Measurements from ENCODE around the gene FAM111A. TPM values are rescaled to one million over a fixed set of nuclear protein-coding genes. Genes with fewer than 3 reads are reported as not detected.

Gene FAM111A
- total and polyA plus RNA-seq, 3 donors from 2014 or later: 12.3 to 43.4 (median 41.5) TPM

GRCh38 chr11:59198726-59199125 is 56.1 kb downstream of the FAM111A start:
- intact Hi-C loops (cut with DNase I; ENCODE audit: low total_unique reads): no loop called here
- no peak for DNase-seq

GRCh38 chr11:59199546-59200422 is 57.1 kb downstream of the FAM111A start:
- Histone ChIP-seq H3K4me1 (peaks cover 5% of the 10 kb centered on the region), H3K27me3 (no peaks in the 10 kb centered on the region), H3K4me3 (no peak overlapping the region), H3K27ac (no peak overlapping the region), H3K36me3 (ENCODE audit: low read depth, missing control alignments) (no peaks in the 10 kb centered on the region), H3K9me3 (no peaks in the 10 kb centered on the region)
- no peak for DNase-seq
- WGBS, 2 donors: 74 to 84% methylated on average over 14 of the region's 14 CpGs
- TF ChIP-seq POLR2A (IDR thresholded peaks at IDR 0.05): no peak
- no peak for TF ChIP-seq CTCF (IDR thresholded peaks at IDR 0.05)
- intact Hi-C loops (cut with DNase I; ENCODE audit: low total_unique reads): no loop called here

More at GRCh38 chr11:59198726-59199125, 56.1 kb downstream of the FAM111A start:
- TF ChIP-seq POLR2A (IDR thresholded peaks at IDR 0.05) (no peak), CTCF (IDR thresholded peaks at IDR 0.05) (no peak)
- Histone ChIP-seq H3K27me3 (no peaks in the 10 kb centered on the region), H3K36me3 (ENCODE audit: low read depth, missing control alignments) (no peaks in the 10 kb centered on the region), H3K4me1 (peaks cover 5% of the 10 kb centered on the region), H3K27ac (no peak overlapping the region), H3K9me3 (no peaks in the 10 kb centered on the region), H3K4me3 (no peak overlapping the region)
- WGBS, 2 donors: 92 to 97% methylated on average over 2 of the region's 2 CpGs

- H3K9me3 ChIP-seq: no peaks in the 10 kb centered on the region
- TF ChIP-seq CTCF (IDR thresholded peaks at IDR 0.05) (no peak), POLR2A (IDR thresholded peaks at IDR 0.05) (no peak)
- intact Hi-C loops (cut with DNase I; ENCODE audit: low total_unique reads): no loop called here
- no peak overlapping the region for H3K4me3 ChIP-seq
- 61 to 73% methylated on average over 4 of the region's 4 CpGs for WGBS, 2 donors
- peaks cover 5% of the 10 kb centered on the region for H3K4me1 ChIP-seq
- DNase-seq: no peak
- no peaks in the 10 kb centered on the region for H3K36me3 ChIP-seq (ENCODE audit: low read depth, missing control alignments)
- no peaks in the 10 kb centered on the region for H3K27me3 ChIP-seq
- H3K27ac ChIP-seq: no peak overlapping the region
These were observed 57.7 kb downstream of the FAM111A start for GRCh38 chr11:59200423-59200746.

GRCh38 chr11:59201353-59201752 is 58.7 kb downstream of the FAM111A start:
- intact Hi-C loops (cut with DNase I; ENCODE audit: low total_unique reads): no loop called here
- Histone ChIP-seq H3K9me3 (no peaks in the 10 kb centered on the region), H3K27ac (no peak overlapping the region), H3K4me1 (peaks cover 5% of the 10 kb centered on the region), H3K4me3 (no peak overlapping the region), H3K36me3 (ENCODE audit: low read depth, missing control alignments) (no peaks in the 10 kb centered on the region), H3K27me3 (no peaks in the 10 kb centered on the region)
- DNase-seq: no peak
- TF ChIP-seq POLR2A (IDR thresholded peaks at IDR 0.05) (no peak), CTCF (IDR thresholded peaks at IDR 0.05) (no peak)
- 88 to 89% methylated on average over 3 of the region's 3 CpGs for WGBS, 2 donors

Other genes starting within 250 kb of the FAM111A start
- gene GLYATL1, start 203.4 kb upstream of the FAM111A start, total RNA-seq: 1 to 10 TPM in 1 of 2 donors, not detected in 1; 1.4 TPM
- gene GLYATL1, start 203.4 kb upstream of the FAM111A start, polyA plus RNA-seq (ENCODE audit: insufficient read depth, low read depth, low replicate concordance): 0.40 TPM
- gene GLYATL1B, start 56.5 kb upstream of the FAM111A start, total RNA-seq: not detected
- not detected for gene GLYATL1B, start 56.5 kb upstream of the FAM111A start, polyA plus RNA-seq (ENCODE audit: insufficient read depth, low read depth, low replicate concordance)
- gene FAM111B, start 35.6 kb upstream of the FAM111A start, total RNA-seq: under 1 TPM; 0.24 to 0.81 TPM
- gene FAM111B, start 35.6 kb upstream of the FAM111A start, polyA plus RNA-seq (ENCODE audit: insufficient read depth, low read depth, low replicate concordance): not detected
- gene DTX4, start 29.3 kb downstream of the FAM111A start, total RNA-seq: 10 to 100 TPM in 1 of 2 donors, 1 to 10 TPM in 1; 4.5 to 10.2 TPM
- gene DTX4, start 29.3 kb downstream of the FAM111A start, polyA plus RNA-seq (ENCODE audit: insufficient read depth, low read depth, low replicate concordance): 6.1 TPM
- gene MPEG1, start 70.1 kb downstream of the FAM111A start, total RNA-seq: 1 to 10 TPM in 1 of 2 donors, under 1 TPM in 1; 0.87 to 3.8 TPM
- 12.1 TPM for gene MPEG1, start 70.1 kb downstream of the FAM111A start, polyA plus RNA-seq (ENCODE audit: insufficient read depth, low read depth, low replicate concordance)
- gene OR5AN1, start 216.0 kb downstream of the FAM111A start, total RNA-seq: under 1 TPM in 1 of 2 donors, not detected in 1; 0.12 TPM
- gene OR5AN1, start 216.0 kb downstream of the FAM111A start, polyA plus RNA-seq (ENCODE audit: insufficient read depth, low read depth, low replicate concordance): not detected